H9 (cell line): ENCODE data around the gene HLA-E. TPM values are rescaled to one million over a fixed set of nuclear protein-coding genes. Genes with fewer than 3 reads are reported as not detected.

Experiments
- DNase-seq: peaks from one replicate; pipeline ENCODE4 v3.0.0-alpha.2; 2017
- H2AFZ ChIP-seq: one replicate; pipeline ENCODE4 v1.6.1; 2013; ENCODE audit warnings: mild to moderate bottlenecking, low read length, control low read depth, moderate library complexity
- H2AK5ac ChIP-seq: 2 replicates; pipeline ENCODE4 v1.6.1; 2013; ENCODE audit warnings: low read length, control low read depth, mixed read lengths; ENCODE audit not compliant: insufficient read length
- H2BK120ac ChIP-seq: one replicate; pipeline ENCODE4 v1.6.1; 2013; ENCODE audit warnings: low read depth, mild to moderate bottlenecking, low read length, control low read depth, inconsistent platforms; ENCODE audit not compliant: poor library complexity, severe bottlenecking
- H2BK12ac ChIP-seq: 2 replicates; pipeline ENCODE4 v1.6.1; 2013; ENCODE audit warnings: low read length, control low read depth, mixed read lengths, low read depth; ENCODE audit not compliant: insufficient read length
- H2BK15ac ChIP-seq: 2 replicates; pipeline ENCODE4 v1.6.1; 2013; ENCODE audit warnings: low read depth, low read length, control low read depth
- H2BK20ac ChIP-seq: one replicate; pipeline ENCODE4 v1.6.1; 2013; ENCODE audit warnings: low read depth, mild to moderate bottlenecking, low read length, control low read depth, inconsistent platforms; ENCODE audit not compliant: poor library complexity, severe bottlenecking
- H2BK5ac ChIP-seq: 2 replicates; pipeline ENCODE4 v1.6.1; 2013; ENCODE audit warnings: low read length, control low read depth, mixed read lengths; ENCODE audit not compliant: insufficient read length
- H3K14ac ChIP-seq: 2 replicates; pipeline ENCODE4 v1.6.1; 2013; ENCODE audit warnings: low read length, control low read depth; ENCODE audit not compliant: insufficient read depth
- H3K18ac ChIP-seq: 2 replicates; pipeline ENCODE4 v1.6.1; 2013; ENCODE audit warnings: low read depth, mild to moderate bottlenecking, mixed read lengths, low read length, control low read depth; ENCODE audit not compliant: insufficient read length
- H3K23ac ChIP-seq: 2 replicates; pipeline ENCODE4 v1.6.1; 2013; ENCODE audit warnings: low read length, control low read depth, mixed read lengths, low read depth; ENCODE audit not compliant: insufficient read length
- H3K23me2 ChIP-seq: 2 replicates; pipeline ENCODE4 v1.6.1; 2013; ENCODE audit warnings: low read depth, mild to moderate bottlenecking, mixed read lengths, low read length, control low read depth; ENCODE audit not compliant: insufficient read length, poor library complexity, severe bottlenecking
- H3K27ac ChIP-seq: 2 replicates; pipeline ENCODE4 v1.5.1; 2013; ENCODE audit warnings: low read length, control low read depth, mixed read lengths, low read depth; ENCODE audit not compliant: insufficient read length
- H3K27me3 ChIP-seq: 2 replicates; pipeline ENCODE4 v1.6.1; 2013; ENCODE audit warnings: low read length, control low read depth, inconsistent platforms; ENCODE audit not compliant: insufficient read depth
- H3K4ac ChIP-seq: 2 replicates; pipeline ENCODE4 v1.6.1; 2013; ENCODE audit warnings: low read depth, mild to moderate bottlenecking, control low read depth, inconsistent platforms, low read length, moderate library complexity
- H3K4me1 ChIP-seq: 2 replicates; pipeline ENCODE4 v1.6.1; 2013; ENCODE audit warnings: low read length, control low read depth, inconsistent platforms; ENCODE audit not compliant: insufficient read depth
- H3K4me2 ChIP-seq: 2 replicates; pipeline ENCODE4 v1.6.1; 2013; ENCODE audit warnings: low read length, control low read depth, mixed read lengths; ENCODE audit not compliant: insufficient read length, insufficient read depth
- H3K56ac ChIP-seq: 2 replicates; pipeline ENCODE4 v1.6.1; 2013; ENCODE audit warnings: low read depth, mild to moderate bottlenecking, mixed read lengths, low read length, control low read depth; ENCODE audit not compliant: insufficient read length
- H3K79me1 ChIP-seq: 2 replicates; pipeline ENCODE4 v1.6.1; 2013; ENCODE audit warnings: low read depth, mild to moderate bottlenecking, moderate library complexity, low read length, control low read depth, inconsistent platforms; ENCODE audit not compliant: insufficient read depth, poor library complexity, severe bottlenecking
- H3K79me2 ChIP-seq: 2 replicates; pipeline ENCODE4 v1.6.1; 2013; ENCODE audit warnings: low read length, control low read depth, inconsistent platforms; ENCODE audit not compliant: insufficient read depth
- H3K9ac ChIP-seq: 2 replicates; pipeline ENCODE4 v1.6.1; 2013; ENCODE audit warnings: low read length, control low read depth, mixed read lengths; ENCODE audit not compliant: insufficient read length; ENCODE audit errors: extremely low read depth
- H3K9me3 ChIP-seq: one replicate; pipeline ENCODE4 v1.6.1; 2013; ENCODE audit warnings: low read depth, low read length, inconsistent platforms; ENCODE audit not compliant: control insufficient read depth
- H3T11ph ChIP-seq: one replicate; pipeline ENCODE4 v1.6.1; 2013; ENCODE audit warnings: mild to moderate bottlenecking, low read length, control low read depth, inconsistent platforms
- H4K20me1 ChIP-seq: one replicate; pipeline ENCODE4 v1.6.1; 2013; ENCODE audit not compliant: control insufficient read depth, insufficient read length, insufficient read depth
- H4K5ac ChIP-seq: 2 replicates; pipeline ENCODE4 v1.6.1; 2013; ENCODE audit warnings: low read depth, mild to moderate bottlenecking, mixed read lengths, low read length, control low read depth; ENCODE audit not compliant: insufficient read length
- H4K8ac ChIP-seq: replicated peaks from 2 replicates; pipeline ENCODE4 v1.6.1; 2013; ENCODE audit warnings: low read length, control low read depth, mixed read lengths, low read depth; ENCODE audit not compliant: insufficient read length
- H4K91ac ChIP-seq: 2 replicates; pipeline ENCODE4 v1.6.1; 2013; ENCODE audit warnings: low read depth, mild to moderate bottlenecking, moderate library complexity, mixed read lengths, low read length, control low read depth; ENCODE audit not compliant: insufficient read length
- H3K27ac Mint-ChIP-seq, 3 experiments: 2 replicates in 2 of 3; 3 replicates in 1 of 3; pipeline ENCODE4 v1.8.0; 2020 to 2021; ENCODE audit warnings: mixed read lengths in 3 of 3, mild to moderate bottlenecking in 1 of 3, moderate library complexity in 1 of 3
- H3K27me3 Mint-ChIP-seq: 2 replicates; pipeline ENCODE4 v1.8.0; 2021; ENCODE audit warnings: low read depth, mild to moderate bottlenecking, moderate library complexity, mixed read lengths
- H3K36me3 Mint-ChIP-seq, 3 experiments: 2 replicates in 2 of 3; 3 replicates in 1 of 3; pipeline ENCODE4 v1.8.0; 2020 to 2021; ENCODE audit warnings: low read depth in 3 of 3, mixed read lengths in 3 of 3; ENCODE audit not compliant: insufficient read depth in 1 of 3
- H3K4me1 Mint-ChIP-seq, 2 experiments: 2 replicates each; pipeline ENCODE4 v1.8.0; 2020; ENCODE audit warnings: mixed read lengths in 2 of 2
- H3K4me3 Mint-ChIP-seq, 2 experiments: 2 replicates in 1 of 2; 3 replicates in 1 of 2; pipeline ENCODE4 v1.8.0; 2020 to 2021; ENCODE audit warnings: mild to moderate bottlenecking in 2 of 2, mixed read lengths in 2 of 2, moderate library complexity in 1 of 2
- H3K9me3 Mint-ChIP-seq, 2 experiments: 2 replicates in 1 of 2; 3 replicates in 1 of 2; pipeline ENCODE4 v1.8.0; 2020; ENCODE audit warnings: mild to moderate bottlenecking in 2 of 2, mixed read lengths in 2 of 2, moderate library complexity in 1 of 2
- WGBS: extraction: QIAGEN DNeasy Blood & Tissue Kit; methylation state at CpG from one replicate; pipeline ENCODE4 v1.1.7; 2013; ENCODE audit warnings: missing lambda C conversion rate, low lambda C conversion rate, mixed read lengths; ENCODE audit not compliant: insufficient read length; ENCODE audit errors: extremely low coverage; 5-methylcytosine and 5-hydroxymethylcytosine counted together
- total RNA-seq: library from RNA; stranded (reverse); gene quantifications from 2 replicates; pipeline ENCODE4 v1.2.1, GENCODE V29; 2021
- TF ChIP-seq, protein P1 (sequence below): fragments of 200-600 bp; sonication (generic); conservative IDR thresholded peaks from 3 replicates; pipeline ENCODE4 v1.8.0; 2021; ENCODE audit warnings: antibody characterized with exemption, mild to moderate bottlenecking

Gene HLA-E
- total RNA-seq, 1 experiment from 2014 or later = 28.1 TPM

DNA sequence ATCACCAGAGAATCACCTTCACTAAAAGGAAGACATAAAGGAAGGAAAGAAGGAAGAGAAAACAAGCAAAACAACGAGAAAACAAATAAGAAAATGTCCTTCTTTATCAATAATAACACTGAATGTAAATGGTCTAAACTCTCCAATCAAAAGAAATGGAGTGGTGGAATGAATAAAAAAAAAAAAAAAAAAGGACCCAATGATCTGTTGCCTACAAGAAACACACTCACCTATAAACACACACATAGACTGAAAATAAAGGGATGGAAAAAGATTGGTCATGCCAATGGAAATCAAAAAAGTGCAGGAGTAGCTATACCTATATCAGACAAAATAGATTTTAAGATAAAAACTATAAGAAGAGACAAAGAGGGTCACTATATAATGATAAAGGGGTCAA is 30.2 kb upstream of the HLA-E start:
- Mint-ChIP-seq H3K9me3 (no peaks in the 10 kb centered on the region), H3K27me3 (peaks cover 100% of the 10 kb centered on the region), H3K4me3 (no peak overlapping the region), H3K36me3 (no peaks in the 10 kb centered on the region), H3K27ac (no peak overlapping the region), H3K4me1 (no peaks in the 10 kb centered on the region)
- H2BK15ac ChIP-seq = no peak overlapping the region
- no peak overlapping the region for H2AK5ac ChIP-seq
- no CpG with 5 or more reads among the region's 1 CpG for WGBS
- no peaks in the 10 kb centered on the region for H3K79me2 ChIP-seq
- no peak for DNase-seq
- no peaks in the 10 kb centered on the region for H4K20me1 ChIP-seq
- no peak overlapping the region for H2BK12ac ChIP-seq
- no peak overlapping the region for H2AFZ ChIP-seq
- H3K9ac ChIP-seq = no peak overlapping the region
- no peak overlapping the region for H3K56ac ChIP-seq
- TF ChIP-seq, protein P1, sequence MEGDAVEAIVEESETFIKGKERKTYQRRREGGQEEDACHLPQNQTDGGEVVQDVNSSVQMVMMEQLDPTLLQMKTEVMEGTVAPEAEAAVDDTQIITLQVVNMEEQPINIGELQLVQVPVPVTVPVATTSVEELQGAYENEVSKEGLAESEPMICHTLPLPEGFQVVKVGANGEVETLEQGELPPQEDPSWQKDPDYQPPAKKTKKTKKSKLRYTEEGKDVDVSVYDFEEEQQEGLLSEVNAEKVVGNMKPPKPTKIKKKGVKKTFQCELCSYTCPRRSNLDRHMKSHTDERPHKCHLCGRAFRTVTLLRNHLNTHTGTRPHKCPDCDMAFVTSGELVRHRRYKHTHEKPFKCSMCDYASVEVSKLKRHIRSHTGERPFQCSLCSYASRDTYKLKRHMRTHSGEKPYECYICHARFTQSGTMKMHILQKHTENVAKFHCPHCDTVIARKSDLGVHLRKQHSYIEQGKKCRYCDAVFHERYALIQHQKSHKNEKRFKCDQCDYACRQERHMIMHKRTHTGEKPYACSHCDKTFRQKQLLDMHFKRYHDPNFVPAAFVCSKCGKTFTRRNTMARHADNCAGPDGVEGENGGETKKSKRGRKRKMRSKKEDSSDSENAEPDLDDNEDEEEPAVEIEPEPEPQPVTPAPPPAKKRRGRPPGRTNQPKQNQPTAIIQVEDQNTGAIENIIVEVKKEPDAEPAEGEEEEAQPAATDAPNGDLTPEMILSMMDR = no peak
- no peak overlapping the region for H3K18ac ChIP-seq
- H3K4me2 ChIP-seq = no peak overlapping the region
- no peaks in the 10 kb centered on the region for H3K4me1 ChIP-seq
- no peak overlapping the region for H4K5ac ChIP-seq
- no peak overlapping the region for H4K8ac ChIP-seq
- no peak overlapping the region for H3K4ac ChIP-seq
- peaks cover 43% of the 10 kb centered on the region for H3K27me3 ChIP-seq
- no peak overlapping the region for H2BK20ac ChIP-seq
- no peaks in the 10 kb centered on the region for H3K23me2 ChIP-seq
- H3K27ac ChIP-seq = no peak overlapping the region
- no peak overlapping the region for H4K91ac ChIP-seq
- H3K23ac ChIP-seq = no peak overlapping the region
- no peaks in the 10 kb centered on the region for H3K79me1 ChIP-seq
- no peak overlapping the region for H3K14ac ChIP-seq
- no peak overlapping the region for H2BK120ac ChIP-seq
- H3T11ph ChIP-seq = no peak overlapping the region
- H2BK5ac ChIP-seq = no peak overlapping the region
- no peaks in the 10 kb centered on the region for H3K9me3 ChIP-seq
